ENCODE results near the gene CHD6.

CHD6 gene

GRCh38 chr20:41358717-41359116 lies 259.5 kb downstream of the CHD6 start:
- Histone ChIP-seq H3K4me3 (no peak overlapping the region), H3K27ac (no peak overlapping the region)
- no peak for TF ChIP-seq CTCF (IDR thresholded peaks at IDR 0.05)
- no peak for DNase-seq (ENCODE audit: low spot score)

GRCh38 chr20:41358230-41358629 lies 259.9 kb downstream of the CHD6 start:
- no peak for TF ChIP-seq CTCF (IDR thresholded peaks at IDR 0.05)
- Histone ChIP-seq H3K4me3 (no peak overlapping the region), H3K27ac (no peak overlapping the region)
- no peak for DNase-seq (ENCODE audit: low spot score)

- DNase-seq (ENCODE audit: low spot score): no peak
- H3K4me3 ChIP-seq: no peak overlapping the region
- no peak for TF ChIP-seq CTCF (IDR thresholded peaks at IDR 0.05)
These were observed 260.6 kb downstream of the CHD6 start for GRCh38 chr20:41357424-41358163.

GRCh38 chr20:41356951-41357350 lies 261.2 kb downstream of the CHD6 start:
- TF ChIP-seq CTCF (IDR thresholded peaks at IDR 0.05): no peak
- Histone ChIP-seq H3K27ac (no peak overlapping the region), H3K4me3 (no peak overlapping the region)
- no peak for DNase-seq (ENCODE audit: low spot score)

More at GRCh38 chr20:41357424-41358163, 260.6 kb downstream of the CHD6 start:
- H3K27ac ChIP-seq: no peak overlapping the region

- Histone ChIP-seq H3K27ac (no peak overlapping the region), H3K4me3 (no peak overlapping the region)
- TF ChIP-seq CTCF (IDR thresholded peaks at IDR 0.05): no peak
- no peak for DNase-seq (ENCODE audit: low spot score)
These were observed 262.5 kb downstream of the CHD6 start for GRCh38 chr20:41355598-41356203.

- DNase-seq (ENCODE audit: low spot score): no peak
- Histone ChIP-seq H3K4me3 (no peak overlapping the region), H3K27ac (no peak overlapping the region)
- TF ChIP-seq CTCF (IDR thresholded peaks at IDR 0.05): no peak
These were observed 263.0 kb downstream of the CHD6 start for GRCh38 chr20:41355192-41355591.

- no peak for TF ChIP-seq CTCF (IDR thresholded peaks at IDR 0.05)
- H3K4me3 ChIP-seq: no peak overlapping the region
- DNase-seq (ENCODE audit: low spot score): no peak
- no peak overlapping the region for H3K27ac ChIP-seq
These were observed 264.6 kb downstream of the CHD6 start for GRCh38 chr20:41353530-41353929.
